GM19438 (cell line): ENCODE measurements around the gene UPF2.
"Not testable (repeated sequence)": the region's sequence is repeated elsewhere in the genome, so short reads cannot be mapped to it uniquely, and the experiment has no call there.

Source experiments
- ATAC-seq: cut with Tn5 transposase; IDR thresholded peaks from one replicate; pipeline ENCODE4 v1.9.1; 2021; ENCODE audit warnings: low read depth; ENCODE audit not compliant: unreplicated experiment

UPF2 gene

DNA sequence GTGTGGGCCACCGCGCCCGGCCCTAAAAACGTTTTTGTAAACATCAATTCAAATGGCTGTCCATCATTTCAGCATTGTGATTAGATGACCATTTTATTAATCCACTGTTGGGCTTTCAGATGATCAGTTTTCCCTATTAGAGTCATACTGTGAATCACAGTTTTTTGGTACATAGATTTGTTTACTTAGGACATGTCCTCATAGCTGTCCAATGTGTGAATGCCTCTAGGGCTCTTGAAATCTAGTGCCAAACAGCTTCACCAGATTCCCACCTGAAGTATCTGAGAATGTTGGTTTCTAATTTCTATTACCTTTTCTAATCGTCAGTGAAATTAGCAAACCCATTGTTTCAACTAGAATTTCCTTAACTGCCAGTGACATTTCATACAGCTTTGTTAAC lies 66.8 kb downstream of the UPF2 start:
- ATAC-seq, result no peak

GRCh38 chr10:11972523-11972922 lies 70.1 kb downstream of the UPF2 start:
- ATAC-seq, result not testable (repeated sequence)

- no peak for ATAC-seq
These were observed 80.4 kb downstream of the UPF2 start for GRCh38 chr10:11962176-11962575.

- ATAC-seq, result no peak
These were observed 80.8 kb downstream of the UPF2 start for GRCh38 chr10:11961771-11962170.

GRCh38 chr10:11959966-11960365 lies 82.6 kb downstream of the UPF2 start:
- no peak for ATAC-seq

DNA sequence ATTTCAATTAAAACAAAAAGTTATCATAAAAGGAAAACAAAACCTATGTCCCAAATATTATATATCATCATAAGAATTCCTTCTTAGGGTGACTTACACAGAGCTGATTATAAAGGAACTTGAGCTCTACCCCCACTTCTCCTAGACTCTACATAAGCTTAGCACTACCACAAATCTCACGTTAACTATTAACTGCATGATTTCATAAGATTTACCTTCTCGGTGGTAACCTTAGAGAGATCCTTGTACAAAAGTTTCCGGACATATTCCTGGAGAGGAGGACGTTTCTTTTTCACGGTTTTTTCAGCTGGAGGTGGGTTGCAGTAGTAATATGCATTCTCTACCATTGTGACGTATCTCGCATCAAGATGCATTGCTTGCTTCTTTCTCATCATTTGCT lies 83.7 kb downstream of the UPF2 start:
- no peak for ATAC-seq

DNA sequence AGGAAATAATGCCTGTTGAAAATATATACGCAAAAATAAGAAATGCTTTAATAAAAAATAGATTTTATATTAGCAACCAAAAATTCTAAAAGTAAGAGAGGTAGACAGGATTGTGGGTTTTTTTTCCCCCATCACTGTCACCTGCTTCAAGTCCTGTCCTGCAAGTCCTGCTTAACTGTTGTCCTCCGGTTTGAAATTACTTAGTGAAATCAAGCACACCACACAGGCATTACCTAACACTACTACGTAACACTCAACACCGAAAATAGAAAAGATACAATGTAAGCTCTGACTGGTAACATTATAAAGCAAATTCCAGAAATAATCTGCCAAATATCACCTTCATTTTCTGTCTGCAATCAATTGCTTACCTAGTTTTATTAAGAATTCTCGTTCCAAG lies 90.9 kb downstream of the UPF2 start:
- no peak for ATAC-seq

- ATAC-seq, result no peak
These were observed 92.1 kb downstream of the UPF2 start for GRCh38 chr10:11950325-11951018.

- no peak for ATAC-seq
These were observed 93.5 kb downstream of the UPF2 start for GRCh38 chr10:11949152-11949551.

GRCh38 chr10:11946652-11947051 lies 96.0 kb downstream of the UPF2 start:
- ATAC-seq, result no peak

GRCh38 chr10:11936389-11937152 lies 106.0 kb downstream of the UPF2 start:
- no peak for ATAC-seq

DNA sequence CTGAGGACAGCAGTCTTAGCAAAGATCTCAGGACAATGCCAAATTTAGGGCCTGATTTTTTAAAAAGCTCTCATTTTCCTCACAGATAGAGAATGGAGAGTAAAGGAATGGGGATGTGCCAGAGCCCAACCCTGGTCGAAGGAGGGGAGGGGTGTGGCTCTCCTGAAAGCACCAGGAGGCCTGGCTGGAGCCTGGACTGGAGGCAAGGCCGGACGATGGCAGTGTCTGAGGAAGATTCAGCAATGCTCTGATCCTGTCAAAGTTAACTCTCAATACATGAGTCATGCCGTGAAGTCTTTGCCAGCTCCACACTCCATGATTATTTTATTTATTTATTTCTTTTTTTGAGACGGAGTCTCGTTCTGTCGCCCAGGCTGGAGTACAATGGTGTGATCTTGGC lies 108.3 kb downstream of the UPF2 start:
- ATAC-seq, result no peak

DNA sequence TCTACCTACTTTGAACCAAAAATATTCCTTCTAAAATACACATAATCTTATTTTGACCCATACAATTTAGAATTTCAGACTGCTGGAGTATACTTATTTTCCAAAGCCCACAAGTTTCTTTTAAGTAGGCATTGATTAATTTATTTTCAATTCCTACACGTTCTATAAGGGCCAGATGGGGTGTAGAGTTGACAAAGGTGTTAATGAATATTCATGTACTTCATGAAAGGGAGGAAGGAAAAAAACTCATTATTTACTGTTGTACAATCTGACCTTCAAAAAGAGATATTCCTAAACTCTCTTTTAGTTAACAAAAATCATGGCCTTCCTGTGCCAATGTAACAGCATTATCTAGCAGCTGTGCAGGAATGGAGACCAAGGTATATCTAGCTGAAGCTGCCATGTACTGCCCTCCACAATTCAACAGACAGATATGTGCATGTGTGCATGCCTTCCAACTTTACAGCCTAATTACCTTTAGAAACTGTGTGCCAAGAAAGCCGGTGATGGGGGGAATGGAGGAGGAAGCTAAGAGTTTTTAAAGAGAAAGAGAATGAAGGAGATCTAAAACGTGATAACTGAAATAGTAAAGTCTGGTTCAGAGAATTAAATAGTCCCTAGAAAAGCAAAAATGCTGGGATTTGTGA lies 108.9 kb downstream of the UPF2 start:
- ATAC-seq, result no peak

DNA sequence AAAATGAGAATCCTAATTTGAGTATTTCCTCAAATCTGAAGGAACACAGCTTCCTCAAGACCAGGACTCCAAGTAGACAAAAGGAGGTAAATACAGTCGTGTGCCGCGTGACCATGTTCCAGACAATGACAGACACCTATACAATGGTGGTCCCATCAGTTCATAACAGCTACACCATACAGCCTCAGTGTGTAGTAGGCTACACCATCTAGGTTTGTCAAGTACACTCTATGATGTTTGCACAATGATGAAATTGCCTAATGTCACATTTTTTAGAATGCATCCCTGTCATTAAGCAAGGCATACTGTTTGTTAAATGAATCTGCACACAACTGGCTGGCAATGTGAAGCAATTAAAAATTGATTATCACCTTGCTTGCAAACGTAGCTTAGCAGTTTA lies 111.6 kb downstream of the UPF2 start:
- no peak for ATAC-seq

GRCh38 chr10:11930312-11930978 lies 112.2 kb downstream of the UPF2 start:
- ATAC-seq, result no peak

DNA sequence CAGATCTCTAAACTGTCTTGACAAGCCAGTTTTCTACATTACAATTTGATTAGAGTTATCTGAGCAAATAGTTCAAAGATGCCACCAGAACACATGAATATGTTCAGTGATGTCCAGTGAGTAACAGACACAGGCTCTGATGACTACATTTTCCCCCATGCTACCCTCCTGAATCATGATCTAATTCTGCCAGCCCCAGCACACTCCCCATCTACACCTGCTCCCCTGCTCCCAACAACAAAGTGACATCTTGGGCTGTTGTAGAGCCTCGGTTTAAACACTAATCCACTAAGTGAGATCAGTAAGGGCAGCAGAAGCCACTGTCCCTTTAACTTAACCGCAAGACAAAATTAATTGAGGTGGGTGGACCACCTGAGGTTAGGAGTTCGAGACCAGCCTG lies 114.9 kb downstream of the UPF2 start:
- no peak for ATAC-seq

DNA sequence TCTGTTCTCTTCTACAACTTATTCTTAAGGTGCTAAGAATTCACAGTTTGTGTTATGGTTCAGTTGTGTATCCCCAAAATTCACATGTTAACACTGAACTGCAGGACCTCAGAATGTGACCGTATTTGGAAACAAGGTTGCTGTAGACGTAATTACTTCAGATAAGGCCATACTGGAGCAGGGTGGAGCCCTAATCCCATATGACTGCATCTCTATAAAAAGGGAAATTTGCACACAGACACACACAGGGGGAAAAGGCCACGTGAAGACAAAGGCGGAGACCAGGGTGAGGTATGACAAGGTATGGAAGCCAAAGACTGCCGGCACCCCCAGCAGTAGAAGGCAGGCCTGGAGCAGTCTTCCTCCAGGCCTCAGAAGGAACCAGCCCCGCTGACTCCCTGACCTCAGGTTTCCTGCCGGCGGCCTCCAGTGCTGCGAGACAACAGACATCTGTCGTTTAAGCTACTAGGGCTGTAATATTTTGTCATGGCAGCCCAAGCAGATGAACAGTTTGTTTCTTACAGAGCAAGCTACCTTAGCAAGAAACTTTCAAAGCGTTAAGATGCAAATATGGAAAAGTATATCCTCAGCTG lies 120.7 kb downstream of the UPF2 start:
- ATAC-seq, result no peak

DNA sequence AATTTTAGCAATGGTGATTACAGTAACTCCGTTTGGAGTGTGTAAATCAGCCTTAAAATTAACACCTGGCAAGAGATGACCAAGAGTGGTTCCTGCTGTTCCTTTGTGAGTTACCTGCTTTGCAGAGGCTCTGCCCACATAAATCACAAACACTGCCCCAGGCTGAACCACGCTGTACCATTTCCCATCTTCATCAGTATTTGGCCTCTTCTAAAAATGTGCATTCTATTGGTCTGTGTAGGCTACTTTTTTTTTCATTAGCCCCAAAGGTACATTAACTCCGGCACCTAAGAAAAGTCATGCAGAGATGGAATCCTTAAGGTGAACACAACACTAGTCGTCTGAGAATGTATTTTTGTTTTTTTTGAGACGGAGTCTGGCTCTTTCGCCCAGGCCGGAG lies 123.3 kb downstream of the UPF2 start:
- no peak for ATAC-seq

GRCh38 chr10:11918384-11918783 lies 124.2 kb downstream of the UPF2 start:
- ATAC-seq, result no peak

- no peak for ATAC-seq
These were observed 129.4 kb downstream of the UPF2 start for GRCh38 chr10:11913079-11913641.

GRCh38 chr10:11910102-11910501 lies 132.5 kb downstream of the UPF2 start:
- ATAC-seq, result no peak
